HS-27A (cell line): ENCODE data around the gene NCLN.
"Not testable (repeated sequence)": the region's sequence is repeated elsewhere in the genome, so short reads cannot be mapped to it uniquely, and the experiment has no call there.

Experiments used
- DNase-seq: peaks from one replicate; pipeline ENCODE4 v3.0.0-alpha.2; 2012; ENCODE audit warnings: low read depth, missing footprints

The NCLN gene

GRCh38 chr19:3154957-3155736, 30.6 kb upstream of the NCLN start:
- DNase-seq = peak; percentile 96

GRCh38 chr19:3157096-3157845, 28.5 kb upstream of the NCLN start:
- no peak for DNase-seq

- DNase-seq = no peak
Observed at GRCh38 chr19:3159565-3159964, 26.2 kb upstream of the NCLN start.

GRCh38 chr19:3160219-3160618, 25.5 kb upstream of the NCLN start:
- DNase-seq = no peak

- DNase-seq = no peak
Observed at GRCh38 chr19:3161453-3161852, 24.3 kb upstream of the NCLN start.

- no peak for DNase-seq
Observed at GRCh38 chr19:3162418-3163229, 23.1 kb upstream of the NCLN start.

- no peak for DNase-seq
Observed at GRCh38 chr19:3163230-3163886, 22.4 kb upstream of the NCLN start.

- DNase-seq = no peak
Observed at GRCh38 chr19:3163943-3164342, 21.8 kb upstream of the NCLN start.

- no peak for DNase-seq
Observed at GRCh38 chr19:3167533-3168272, 18.0 kb upstream of the NCLN start.

GRCh38 chr19:3171894-3172672, 13.6 kb upstream of the NCLN start:
- DNase-seq = no peak

- DNase-seq = not testable (repeated sequence)
Observed at GRCh38 chr19:3172673-3173000, 13.1 kb upstream of the NCLN start.

- DNase-seq = no peak
Observed at GRCh38 chr19:3175781-3176714, 9.7 kb upstream of the NCLN start.

- DNase-seq = no peak
Observed at GRCh38 chr19:3176715-3177501, 8.8 kb upstream of the NCLN start.

- no peak for DNase-seq
Observed at GRCh38 chr19:3178377-3178972, 7.3 kb upstream of the NCLN start, which contains the start of gene S1PR4. Gene S1PR4 (plus strand): TSS chr19:3178769. CDS start chr19:3178793, 24 bp downstream.

GRCh38 chr19:3178973-3179738, 6.6 kb upstream of the NCLN start:
- DNase-seq = no peak

- DNase-seq = no peak
Observed at GRCh38 chr19:3179739-3180293, 5.9 kb upstream of the NCLN start.
